NCI-H510A (cell line): Measurements from ENCODE around the gene ASXL1.
"Not testable (repeated sequence)": the region's sequence is repeated elsewhere in the genome, so short reads cannot be mapped to it uniquely, and the experiment has no call there.

Experiments used
- DNase-seq: peaks from one replicate; lab custom pipeline; 2025; lab: John Stamatoyannopoulos, UW

Gene ASXL1

GRCh38 chr20:32357869-32358631 is at the start of gene ASXL1:
TSS of gene ASXL1 (plus strand) at chr20:32358331. CDS start at chr20:32358776, 445 bp downstream.
- peak; percentile 98 for DNase-seq

- no peak for DNase-seq
Measured at GRCh38 chr20:32312718-32313424, 45.3 kb upstream of the ASXL1 start.

GRCh38 chr20:32314768-32315167 is 43.4 kb upstream of the ASXL1 start:
- DNase-seq: no peak

- no peak for DNase-seq
Measured at GRCh38 chr20:32315399-32315798, 42.7 kb upstream of the ASXL1 start.

- DNase-seq: no peak
Measured at GRCh38 chr20:32315891-32316290, 42.2 kb upstream of the ASXL1 start.

GRCh38 chr20:32316667-32317066 is 41.5 kb upstream of the ASXL1 start:
- no peak for DNase-seq

GRCh38 chr20:32319100-32319499 is 39.0 kb upstream of the ASXL1 start:
- DNase-seq: no peak

- DNase-seq: no peak
Measured at GRCh38 chr20:32320305-32320704, 37.8 kb upstream of the ASXL1 start.

- no peak for DNase-seq
Measured at GRCh38 chr20:32321390-32321789, 36.7 kb upstream of the ASXL1 start.

- not testable (repeated sequence) for DNase-seq
Measured at GRCh38 chr20:32322260-32322659, 35.9 kb upstream of the ASXL1 start.

GRCh38 chr20:32323761-32324160 is 34.4 kb upstream of the ASXL1 start:
- not testable (repeated sequence) for DNase-seq

- DNase-seq: peak; percentile 72
Measured at GRCh38 chr20:32325706-32326503, 32.2 kb upstream of the ASXL1 start.

GRCh38 chr20:32326504-32326845 is 31.7 kb upstream of the ASXL1 start:
- DNase-seq: peak; percentile 63

- no peak for DNase-seq
Measured at GRCh38 chr20:32327087-32327681, 30.9 kb upstream of the ASXL1 start.

- DNase-seq: peak; percentile 48
Measured at GRCh38 chr20:32329817-32330554, 28.1 kb upstream of the ASXL1 start.

- no peak for DNase-seq
Measured at GRCh38 chr20:32330555-32330897, 27.6 kb upstream of the ASXL1 start.

GRCh38 chr20:32332614-32333013 is 25.5 kb upstream of the ASXL1 start:
- DNase-seq: no peak

GRCh38 chr20:32333181-32333987 is 24.7 kb upstream of the ASXL1 start:
- no peak for DNase-seq

- peak; percentile 38 for DNase-seq
Measured at GRCh38 chr20:32333988-32334885, 23.9 kb upstream of the ASXL1 start.

- no peak for DNase-seq
Measured at GRCh38 chr20:32336918-32337347, 21.2 kb upstream of the ASXL1 start.
